DOHH2 (cell line): ENCODE results near the gene C1orf174.

Source experiments
- H3F3A ChIP-seq: fragments of 200-600 bp; sonication (generic), shearing (Covaris generic); 2 replicates; pipeline ENCODE4 v1.6.0; 2016; ENCODE audit warnings: antibody characterized with exemption, mild to moderate bottlenecking; ENCODE audit not compliant: control insufficient read depth, insufficient read depth
- H3K27ac ChIP-seq: fragments of 200-600 bp; sonication (generic); 2 replicates; pipeline ENCODE4 v1.5.1; 2014; ENCODE audit warnings: low read depth, mild to moderate bottlenecking, low read length, moderate library complexity
- H3K27me3 ChIP-seq: fragments of 200-600 bp; sonication (generic); 2 replicates; pipeline ENCODE4 v1.6.1; 2014; ENCODE audit warnings: mild to moderate bottlenecking, low read length, mixed read lengths; ENCODE audit not compliant: control insufficient read depth
- H3K36me3 ChIP-seq: fragments of 200-600 bp; sonication (generic); 2 replicates; pipeline ENCODE4 v1.6.1; 2014; ENCODE audit warnings: mild to moderate bottlenecking, low read length, moderate library complexity, mixed read lengths; ENCODE audit not compliant: control insufficient read depth
- H3K4me1 ChIP-seq: fragments of 200-600 bp; sonication (generic); 2 replicates; pipeline ENCODE4 v1.6.1; 2014; ENCODE audit warnings: mild to moderate bottlenecking, low read length, mixed read lengths; ENCODE audit not compliant: control insufficient read depth
- H3K4me2 ChIP-seq: fragments of 200-600 bp; sonication (generic); 2 replicates; pipeline ENCODE4 v1.6.0; 2014; ENCODE audit warnings: mild to moderate bottlenecking, low read length, moderate library complexity
- H3K4me3 ChIP-seq: fragments of 200-600 bp; sonication (generic); 2 replicates; pipeline ENCODE4 v1.5.1; 2014; ENCODE audit warnings: mild to moderate bottlenecking, low read length, mixed read lengths
- H3K79me2 ChIP-seq: fragments of 200-600 bp; sonication (generic); 2 replicates; pipeline ENCODE4 v1.6.1; 2014; ENCODE audit warnings: mild to moderate bottlenecking, low read length, mixed read lengths; ENCODE audit not compliant: control insufficient read depth
- H3K9me2 ChIP-seq: fragments of 200-600 bp; sonication (generic); replicated peaks from 2 replicates; pipeline ENCODE4 v1.6.1; 2014; ENCODE audit warnings: mild to moderate bottlenecking, low read length, mixed read lengths; ENCODE audit not compliant: control insufficient read depth
- H3K9me3 ChIP-seq: fragments of 200-600 bp; sonication (generic); 2 replicates; pipeline ENCODE4 v1.6.1; 2014; ENCODE audit warnings: antibody characterized with exemption, low read length, mixed read lengths; ENCODE audit not compliant: control insufficient read depth, insufficient read depth
- H4K20me1 ChIP-seq: fragments of 200-600 bp; sonication (generic); 2 replicates; pipeline ENCODE4 v1.6.0; 2014; ENCODE audit warnings: low read depth, mild to moderate bottlenecking, antibody characterized with exemption, low read length, moderate library complexity; ENCODE audit not compliant: control insufficient read depth, insufficient read depth
- CTCF ChIP-seq: fragments of 200-600 bp; sonication (generic); IDR thresholded peaks from one replicate; pipeline ENCODE4 v1.5.1; 2014; ENCODE audit warnings: antibody characterized with exemption, mild to moderate bottlenecking, low read depth, low read length; ENCODE audit not compliant: poor library complexity, severe bottlenecking
- EZH2phosphoT487 ChIP-seq: fragments of 200-600 bp; sonication (generic); IDR thresholded peaks from 2 replicates; pipeline ENCODE4 v1.6.1; 2017; ENCODE audit warnings: borderline replicate concordance, mild to moderate bottlenecking, antibody characterized with exemption, low read length, moderate library complexity, mixed read lengths

Gene C1orf174

GRCh38 chr1:3893190-3893589 is 6.9 kb downstream of the C1orf174 start:
- Histone ChIP-seq H3K4me1 (peaks cover 18% of the 10 kb centered on the region), H4K20me1 (no peaks in the 10 kb centered on the region), H3K79me2 (peaks cover 59% of the 10 kb centered on the region), H3F3A (peaks cover 2% of the 10 kb centered on the region; the same call in 1 of the 2 replicates), H3K4me2 (peak overlapping the region; percentile 10), H3K36me3 (peaks cover 43% of the 10 kb centered on the region), H3K9me3 (no peaks in the 10 kb centered on the region), H3K27ac (no peak overlapping the region; the same call in 1 of the 2 replicates), H3K4me3 (0 out of 2 replicates have a peak overlapping the region, but pooled peaks have one; percentile 7), H3K9me2 (no peaks in the 10 kb centered on the region), H3K27me3 (no peaks in the 10 kb centered on the region)
- TF ChIP-seq EZH2phosphoT487 (no peak), CTCF (no peak)

- TF ChIP-seq CTCF (no peak), EZH2phosphoT487 (no peak)
- Histone ChIP-seq H3K27ac (no peak overlapping the region; the same call in 1 of the 2 replicates), H4K20me1 (no peaks in the 10 kb centered on the region), H3F3A (peaks cover 2% of the 10 kb centered on the region; the same call in 1 of the 2 replicates), H3K4me3 (0 out of 2 replicates have a peak overlapping the region, but pooled peaks have one; percentile 7), H3K36me3 (peaks cover 48% of the 10 kb centered on the region), H3K79me2 (peaks cover 55% of the 10 kb centered on the region), H3K4me1 (peaks cover 15% of the 10 kb centered on the region), H3K9me2 (no peaks in the 10 kb centered on the region), H3K27me3 (no peaks in the 10 kb centered on the region), H3K9me3 (no peaks in the 10 kb centered on the region), H3K4me2 (peak overlapping the region; percentile 10)
These were observed 7.3 kb downstream of the C1orf174 start for GRCh38 chr1:3892748-3893147.

- no peaks in the 10 kb centered on the region for H4K20me1 ChIP-seq
- no peak overlapping the region for H3K4me2 ChIP-seq
- H3K79me2 ChIP-seq, result peaks cover 41% of the 10 kb centered on the region
- H3K9me2 ChIP-seq, result no peaks in the 10 kb centered on the region
- H3K9me3 ChIP-seq, result no peaks in the 10 kb centered on the region
- peaks cover 51% of the 10 kb centered on the region for H3K36me3 ChIP-seq
- no peak overlapping the region for H3K27ac ChIP-seq
- no peaks in the 10 kb centered on the region for H3K27me3 ChIP-seq
- no peak for TF ChIP-seq CTCF
- no peak for TF ChIP-seq EZH2phosphoT487
- H3K4me3 ChIP-seq, result no peak overlapping the region
- H3F3A ChIP-seq, result peaks cover 2% of the 10 kb centered on the region; the same call in 1 of the 2 replicates
- peaks cover 15% of the 10 kb centered on the region for H3K4me1 ChIP-seq
These were observed 8.7 kb downstream of the C1orf174 start for GRCh38 chr1:3891329-3891865.
